H1 (cell line): ENCODE data around the gene NELFB. TPM values are rescaled to one million over a fixed set of nuclear protein-coding genes. Genes with fewer than 3 reads are reported as not detected.

ENCODE experiments used
- BACH1 ChIP-seq: IDR thresholded peaks from 2 replicates; pipeline ENCODE4 v1.6.1; 2012; ENCODE audit warnings: low read length, improper control_type of control experiment
- BRCA1 ChIP-seq: IDR thresholded peaks from 2 replicates; pipeline ENCODE4 v1.6.1; 2012; ENCODE audit warnings: low read depth, low read length, improper control_type of control experiment
- CBX5 ChIP-seq: fragments of 300-800, 300-1000 bp; sonication (generic); IDR thresholded peaks from 2 replicates; pipeline ENCODE4 v1.7.1; 2016; ENCODE audit warnings: antibody characterized with exemption, low read length, low read depth
- CEBPB ChIP-seq: IDR thresholded peaks from 2 replicates; pipeline ENCODE4 v1.6.1; 2012; ENCODE audit warnings: low read depth, low read length
- GABPA ChIP-seq: IDR thresholded peaks from 2 replicates; pipeline ENCODE4 v1.6.1; 2011; ENCODE audit warnings: mild to moderate bottlenecking, low read length, moderate library complexity, borderline replicate concordance; ENCODE audit not compliant: insufficient read depth
- JUND ChIP-seq: IDR thresholded peaks from 2 replicates; pipeline ENCODE4 v1.6.1; 2011; ENCODE audit warnings: mild to moderate bottlenecking, improper control_type of control experiment, low read length
- KDM4A ChIP-seq: IDR thresholded peaks from one replicate; pipeline ENCODE4 v1.7.1; 2012; ENCODE audit warnings: low read depth, mild to moderate bottlenecking, moderate library complexity, low read length, inconsistent platforms; ENCODE audit not compliant: severe bottlenecking
- KDM5A ChIP-seq: fragments of 200-600 bp; IDR thresholded peaks from 2 replicates; pipeline ENCODE4 v1.7.1; 2012; ENCODE audit warnings: mild to moderate bottlenecking, low read length, inconsistent platforms, mixed read lengths
- NANOG ChIP-seq: IDR thresholded peaks from 2 replicates; pipeline ENCODE4 v1.6.1; 2011; ENCODE audit warnings: low read length, low read depth, mild to moderate bottlenecking, inconsistent platforms; ENCODE audit not compliant: insufficient read depth, poor library complexity, severe bottlenecking
- POU5F1 ChIP-seq: IDR thresholded peaks from 2 replicates; pipeline ENCODE4 v1.6.1; 2011; ENCODE audit warnings: low read depth, mild to moderate bottlenecking, low read length, moderate library complexity
- RNF2 ChIP-seq: fragments of 200-900, 300-1000 bp; sonication (generic); IDR thresholded peaks from 2 replicates; pipeline ENCODE4 v1.7.1; 2016; ENCODE audit warnings: borderline replicate concordance, low read depth, mild to moderate bottlenecking, antibody characterized with exemption, low read length; ENCODE audit not compliant: poor library complexity, severe bottlenecking; ENCODE audit errors: missing control alignments
- SUZ12 ChIP-seq: fragments of 200-600 bp; sonication (generic); IDR thresholded peaks from 2 replicates; pipeline ENCODE4 v1.6.1; 2012; ENCODE audit warnings: mild to moderate bottlenecking, inconsistent platforms, low read length, moderate library complexity, mixed read lengths
- YY1 ChIP-seq: IDR thresholded peaks from 2 replicates; pipeline ENCODE4 v1.6.1; 2011; ENCODE audit warnings: low read depth, mild to moderate bottlenecking, low read length
- ZNF274 ChIP-seq: IDR thresholded peaks from 2 replicates; pipeline ENCODE4 v1.7.0; 2012; ENCODE audit warnings: low read length, borderline replicate concordance; ENCODE audit errors: extremely low read depth
- polyA plus RNA-seq, 7 experiments: library from polyadenylated mRNA; depleted of rRNA in 3 of 7; stranded (reverse) in 5 of 7; unstranded in 2 of 7; fragments of >200 nt in 5 of 7; fragments of 200-250 nt in 2 of 7; gene quantifications; 1 replicate in 5 of 7; 2 replicates in 1 of 7; 4 replicates in 1 of 7; pipeline versions ENCODE4 v1.2.1 to v1.2.3, GENCODE V29; 2011 to 2013; ENCODE audit warnings: missing spikeins in 2 of 7, mixed read lengths in 2 of 7
- total RNA-seq: library from RNA; stranded (reverse); fragmentation: NEBNext Ultra II Directional; extraction: Animal tissue kit (Norgen Biotek cat#: 25700); gene quantifications from 2 replicates; pipeline ENCODE4 v1.2.1, GENCODE V29; 2021
- TF ChIP-seq, protein P1 (sequence below), 3 experiments: IDR thresholded peaks; 1 replicate in 2 of 3; 2 replicates in 1 of 3; pipeline versions ENCODE4 v1.5.1 to v1.6.1; 2011; ENCODE audit warnings: low read length in 3 of 3, mild to moderate bottlenecking in 3 of 3, inconsistent platforms in 2 of 3, low read depth in 1 of 3, moderate library complexity in 1 of 3; ENCODE audit not compliant: insufficient read depth in 1 of 3; ENCODE audit errors: control extremely low read depth in 1 of 3
- TF ChIP-seq, protein P2 (sequence below): IDR thresholded peaks from 2 replicates; pipeline ENCODE4 v1.6.1; 2012; ENCODE audit warnings: low read length, inconsistent platforms

The NELFB gene
- total and polyA plus RNA-seq, 2 of the 8 experiments (the other 6 are each of a cell fraction or from before 2014, with no cell fraction given): 57.6 to 78.0 TPM

- TF ChIP-seq RNF2 (no peak), JUND (no peak), GABPA (no peak; the same call in none of the 2 replicates), NANOG (no peak), KDM5A (no peak), POU5F1 (no peak), YY1 (no peak; the same call in 1 of the 2 replicates), BRCA1 (no peak), KDM4A (peak; percentile 23), CBX5 (no peak), SUZ12 (peak; percentile 21; the same call in 1 of the 2 replicates), CEBPB (no peak), BACH1 (peak; percentile 77), ZNF274 (no peak)
- TF ChIP-seq, protein P1, sequence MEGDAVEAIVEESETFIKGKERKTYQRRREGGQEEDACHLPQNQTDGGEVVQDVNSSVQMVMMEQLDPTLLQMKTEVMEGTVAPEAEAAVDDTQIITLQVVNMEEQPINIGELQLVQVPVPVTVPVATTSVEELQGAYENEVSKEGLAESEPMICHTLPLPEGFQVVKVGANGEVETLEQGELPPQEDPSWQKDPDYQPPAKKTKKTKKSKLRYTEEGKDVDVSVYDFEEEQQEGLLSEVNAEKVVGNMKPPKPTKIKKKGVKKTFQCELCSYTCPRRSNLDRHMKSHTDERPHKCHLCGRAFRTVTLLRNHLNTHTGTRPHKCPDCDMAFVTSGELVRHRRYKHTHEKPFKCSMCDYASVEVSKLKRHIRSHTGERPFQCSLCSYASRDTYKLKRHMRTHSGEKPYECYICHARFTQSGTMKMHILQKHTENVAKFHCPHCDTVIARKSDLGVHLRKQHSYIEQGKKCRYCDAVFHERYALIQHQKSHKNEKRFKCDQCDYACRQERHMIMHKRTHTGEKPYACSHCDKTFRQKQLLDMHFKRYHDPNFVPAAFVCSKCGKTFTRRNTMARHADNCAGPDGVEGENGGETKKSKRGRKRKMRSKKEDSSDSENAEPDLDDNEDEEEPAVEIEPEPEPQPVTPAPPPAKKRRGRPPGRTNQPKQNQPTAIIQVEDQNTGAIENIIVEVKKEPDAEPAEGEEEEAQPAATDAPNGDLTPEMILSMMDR (IDR thresholded peaks at IDR 0.05; ENCODE audit: control extremely low read depth in 1 of 3, insufficient read depth in 1 of 3, low read depth in 1 of 3, low read length in 3 of 3): peak in 2 of 3 experiments; percentile 22 to 59; a peak in 3 of 4 replicates
- TF ChIP-seq, protein P2, sequence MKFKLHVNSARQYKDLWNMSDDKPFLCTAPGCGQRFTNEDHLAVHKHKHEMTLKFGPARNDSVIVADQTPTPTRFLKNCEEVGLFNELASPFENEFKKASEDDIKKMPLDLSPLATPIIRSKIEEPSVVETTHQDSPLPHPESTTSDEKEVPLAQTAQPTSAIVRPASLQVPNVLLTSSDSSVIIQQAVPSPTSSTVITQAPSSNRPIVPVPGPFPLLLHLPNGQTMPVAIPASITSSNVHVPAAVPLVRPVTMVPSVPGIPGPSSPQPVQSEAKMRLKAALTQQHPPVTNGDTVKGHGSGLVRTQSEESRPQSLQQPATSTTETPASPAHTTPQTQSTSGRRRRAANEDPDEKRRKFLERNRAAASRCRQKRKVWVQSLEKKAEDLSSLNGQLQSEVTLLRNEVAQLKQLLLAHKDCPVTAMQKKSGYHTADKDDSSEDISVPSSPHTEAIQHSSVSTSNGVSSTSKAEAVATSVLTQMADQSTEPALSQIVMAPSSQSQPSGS: no peak
Observed at GRCh38 chr9:137301081-137301947, 46.2 kb downstream of the NELFB start (continued).
